WERI-Rb-1 (cell line): Measurements from ENCODE around the gene ARSA.

ENCODE experiments used
- DNase-seq: peaks from one replicate; pipeline ENCODE4 v3.0.0-alpha.2; 2020
- H3K27ac ChIP-seq: fragments of 250-450 bp; sonication (Bioruptor Pico); 2 replicates; pipeline ENCODE4 v1.5.1; 2020; ENCODE audit warnings: mild to moderate bottlenecking, moderate library complexity
- H3K27me3 ChIP-seq: fragments of 250-450 bp; sonication (Bioruptor Pico); 2 replicates; pipeline ENCODE4 v1.5.1; 2021; ENCODE audit warnings: mild to moderate bottlenecking, low read depth, moderate library complexity; ENCODE audit not compliant: insufficient read depth, severe bottlenecking
- H3K36me3 ChIP-seq: fragments of 250-450 bp; sonication (Bioruptor Pico); 2 replicates; pipeline ENCODE4 v1.5.1; 2020; ENCODE audit warnings: mild to moderate bottlenecking, moderate library complexity
- H3K4me3 ChIP-seq: 2 replicates; pipeline ENCODE4 v1.5.1; 2011; ENCODE audit warnings: low read depth, mild to moderate bottlenecking, control low read depth, low read length
- H3K9me3 ChIP-seq: fragments of 250-450 bp; sonication (Bioruptor Pico); 2 replicates; pipeline ENCODE4 v1.5.1; 2021; ENCODE audit warnings: mild to moderate bottlenecking, moderate library complexity; ENCODE audit not compliant: severe bottlenecking
- CTCF ChIP-seq: IDR thresholded peaks from 2 replicates; pipeline ENCODE4 v1.5.1; 2011; ENCODE audit warnings: low read depth, mild to moderate bottlenecking, control low read depth, inconsistent platforms, low read length

Gene ARSA

GRCh38 chr22:50627642-50628542 lies at the start of gene ARSA:
TSS of gene ARSA (minus strand) at chr22:50628152. CDS start at chr22:50627779, 373 bp downstream.
- Histone ChIP-seq H3K27ac (peak within 1 kb of the TSS; percentile 65), H3K9me3 (no peaks in the 10 kb centered on the region), H3K27me3 (no peaks in the 10 kb centered on the region), H3K36me3 (peaks cover 2% of the 10 kb centered on the region; the same call in 1 of the 2 replicates), H3K4me3 (peak within 1 kb of the TSS; percentile 84)
- peak; percentile 74 for DNase-seq
- peak; percentile 41; the same call in 1 of the 2 replicates for TF ChIP-seq CTCF

- peaks cover 3% of the 10 kb centered on the region for H3K27me3 ChIP-seq
- no peaks in the 10 kb centered on the region for H3K36me3 ChIP-seq
- no peak overlapping the region for H3K27ac ChIP-seq
- DNase-seq: no peak
- H3K4me3 ChIP-seq: no peak overlapping the region
- no peak for TF ChIP-seq CTCF
- H3K9me3 ChIP-seq: no peaks in the 10 kb centered on the region
Observed at GRCh38 chr22:50676661-50677492, 48.9 kb upstream of the ARSA start.

GRCh38 chr22:50676180-50676636 lies 48.3 kb upstream of the ARSA start:
- H3K27me3 ChIP-seq: peaks cover 3% of the 10 kb centered on the region
- no peak overlapping the region for H3K4me3 ChIP-seq
- H3K27ac ChIP-seq: no peak overlapping the region
- H3K36me3 ChIP-seq: no peaks in the 10 kb centered on the region
- DNase-seq: no peak
- TF ChIP-seq CTCF: no peak
- no peaks in the 10 kb centered on the region for H3K9me3 ChIP-seq

GRCh38 chr22:50675553-50676179 lies 47.7 kb upstream of the ARSA start:
- DNase-seq: no peak
- H3K27me3 ChIP-seq: peaks cover 3% of the 10 kb centered on the region
- TF ChIP-seq CTCF: no peak
- no peak overlapping the region for H3K4me3 ChIP-seq
- H3K27ac ChIP-seq: no peak overlapping the region
- H3K36me3 ChIP-seq: no peaks in the 10 kb centered on the region
- H3K9me3 ChIP-seq: no peaks in the 10 kb centered on the region

- no peak overlapping the region for H3K27ac ChIP-seq
- no peaks in the 10 kb centered on the region for H3K9me3 ChIP-seq
- H3K36me3 ChIP-seq: no peaks in the 10 kb centered on the region
- peaks cover 3% of the 10 kb centered on the region for H3K27me3 ChIP-seq
- H3K4me3 ChIP-seq: peak overlapping the region; percentile 54
- DNase-seq: peak; percentile 79
- TF ChIP-seq CTCF: no peak
Observed at GRCh38 chr22:50674606-50675552, 46.9 kb upstream of the ARSA start.
